NCI-H2107 treated with DMSO at 0.1 percent for 48 hours (cell line): ENCODE measurements around the gene COMMD3.

Experiments used
- DNase-seq: peaks from one replicate; lab custom pipeline; 2025; ENCODE audit not compliant: unreplicated experiment; lab: John Stamatoyannopoulos, UW

The COMMD3 gene

GRCh38 chr10:22319547-22319979 lies 3.4 kb downstream of the COMMD3 start:
- DNase-seq = no peak

GRCh38 chr10:22319980-22320558 lies 3.9 kb downstream of the COMMD3 start:
- no peak for DNase-seq

- no peak for DNase-seq
These were observed 4.5 kb downstream of the COMMD3 start, which contains the start of gene BMI1 for GRCh38 chr10:22320591-22321155. Gene BMI1 (plus strand): TSS chr10:22321099. CDS start chr10:22326450, 5,351 bp downstream.

- no peak for DNase-seq
These were observed 5.2 kb downstream of the COMMD3 start for GRCh38 chr10:22321156-22321923.

- no peak for DNase-seq
These were observed 5.9 kb downstream of the COMMD3 start for GRCh38 chr10:22321924-22322640.

- DNase-seq = no peak
These were observed 6.5 kb downstream of the COMMD3 start for GRCh38 chr10:22322641-22323160.

GRCh38 chr10:22323538-22324305 lies 7.5 kb downstream of the COMMD3 start:
- DNase-seq = no peak

GRCh38 chr10:22324413-22324812 lies 8.2 kb downstream of the COMMD3 start:
- DNase-seq = no peak

GRCh38 chr10:22324893-22325271 lies 8.7 kb downstream of the COMMD3 start:
- DNase-seq = no peak

- DNase-seq = no peak
These were observed 9.3 kb downstream of the COMMD3 start for GRCh38 chr10:22325272-22326144.

- no peak for DNase-seq
These were observed 10.0 kb downstream of the COMMD3 start for GRCh38 chr10:22326145-22326702.

- DNase-seq = no peak
These were observed 13.0 kb downstream of the COMMD3 start for GRCh38 chr10:22329150-22329549.

- DNase-seq = no peak
These were observed 16.0 kb downstream of the COMMD3 start for GRCh38 chr10:22332116-22332692.

GRCh38 chr10:22333167-22333974 lies 17.2 kb downstream of the COMMD3 start:
- DNase-seq = no peak

GRCh38 chr10:22333975-22334282 lies 17.7 kb downstream of the COMMD3 start:
- DNase-seq = no peak

GRCh38 chr10:22334414-22335172 lies 18.4 kb downstream of the COMMD3 start:
- DNase-seq = no peak

- no peak for DNase-seq
These were observed 19.2 kb downstream of the COMMD3 start for GRCh38 chr10:22335173-22335933.
